SH-SY5Y (cell line): ENCODE measurements around the gene GZMB.

Source experiments
- GATA2 ChIP-seq: IDR thresholded peaks from 2 replicates; pipeline ENCODE4 v1.6.1; 2011; ENCODE audit warnings: mild to moderate bottlenecking, low read depth, low read length
- GATA3 ChIP-seq: IDR thresholded peaks from 2 replicates; pipeline ENCODE4 v1.6.1; 2011; ENCODE audit warnings: low read depth, mild to moderate bottlenecking, low read length, moderate library complexity

DNA sequence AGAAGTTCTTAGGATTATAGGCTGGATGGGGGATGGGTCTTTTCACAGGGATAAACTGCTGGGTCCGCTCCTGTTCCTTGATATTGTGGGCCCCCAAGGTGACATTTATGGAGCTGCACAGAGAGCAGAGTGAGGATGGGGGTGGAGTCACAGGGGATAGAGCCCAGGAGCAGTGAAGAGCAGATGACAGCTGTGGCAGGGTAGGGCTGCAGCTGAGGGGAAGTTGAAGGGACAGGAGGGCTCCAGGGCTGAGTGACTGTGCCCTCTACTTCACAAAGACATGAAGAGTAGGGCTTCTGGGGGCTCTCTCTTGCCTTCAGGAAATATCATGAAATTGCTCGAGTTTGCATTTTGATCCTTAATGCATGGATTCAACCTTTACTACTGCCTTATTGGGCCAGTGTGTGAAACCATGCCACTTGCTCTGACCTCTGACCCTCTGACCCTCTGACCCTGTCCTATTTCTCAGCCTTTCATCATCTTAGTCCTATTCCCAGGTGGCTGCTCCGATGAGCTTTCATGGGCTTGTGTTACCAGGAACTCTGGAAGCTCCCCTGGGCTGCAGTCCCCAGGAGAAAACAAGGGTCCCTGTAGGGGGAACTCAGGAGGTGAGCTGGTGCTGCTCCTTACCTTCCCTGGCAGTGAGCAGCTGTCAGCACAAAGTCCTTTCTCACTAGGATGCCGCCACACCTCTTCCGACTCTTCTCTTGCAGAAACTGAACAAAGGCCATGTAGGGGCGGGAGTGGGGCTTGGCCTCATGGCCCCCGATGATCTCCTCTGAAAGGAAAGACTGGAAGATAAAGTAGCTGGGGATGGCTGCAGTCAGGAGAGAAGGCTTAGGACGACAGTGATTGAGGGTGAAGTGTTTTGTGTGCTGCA lies 26.1 kb downstream of the GZMB start:
- TF ChIP-seq GATA2, result no peak
- no peak for TF ChIP-seq GATA3
